Measurements from ENCODE around the gene GLT6D1. TPM values are rescaled to one million over a fixed set of nuclear protein-coding genes. Genes with fewer than 3 reads are reported as not detected.

GLT6D1 gene
- total RNA-seq, 4 donors from 2014 or later: not detected

- Histone ChIP-seq H3K4me1 (no peaks in the 10 kb centered on the region), H3K27ac (no peak overlapping the region), H3K4me3 (no peak overlapping the region), H3K36me3 (no peaks in the 10 kb centered on the region), H3K9me3 (no peaks in the 10 kb centered on the region), H3K27me3 (peaks cover 0 to 55% (median 0%) of the 10 kb centered on the region in 4 donors)
- no peak for DNase-seq
- 67 to 73% methylated on average over 7 of the region's 7 CpGs for WGBS, 2 donors
- TF ChIP-seq CTCF (IDR thresholded peaks at IDR 0.05): no peak
- no peak for TF ChIP-seq POLR2A (IDR thresholded peaks at IDR 0.05)
- intact Hi-C loops (cut with DNase I): no loop called here
These were observed 18.8 kb downstream of the GLT6D1 start for GRCh38 chr9:135620558-135620957.

DNA sequence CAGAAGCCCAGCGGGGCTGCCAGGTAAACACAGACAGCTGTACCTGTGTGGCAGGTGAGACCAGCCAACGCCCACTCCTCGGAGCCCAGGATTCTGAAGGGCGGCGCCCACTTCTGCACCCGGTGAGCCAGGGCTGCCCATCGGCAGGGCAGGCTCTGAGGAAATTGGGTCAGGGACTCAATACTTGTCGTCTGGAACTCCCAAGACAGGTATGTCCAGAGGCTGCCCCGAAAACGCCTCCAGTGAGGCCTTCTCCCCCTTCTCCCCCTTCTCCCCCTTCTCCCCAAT is 19.8 kb downstream of the GLT6D1 start:
- no peaks in the 10 kb centered on the region for H3K9me3 ChIP-seq
- WGBS, 2 donors: 51 to 52% methylated on average over 6 to 9 of the region's 10 CpGs
- H3K27me3 ChIP-seq: peaks cover 0 to 64% (median 0%) of the 10 kb centered on the region in 4 donors
- intact Hi-C loops (cut with DNase I): no loop called here
- no peaks in the 10 kb centered on the region for H3K4me1 ChIP-seq
- DNase-seq: no peak
- no peak overlapping the region for H3K4me3 ChIP-seq
- H3K27ac ChIP-seq: no peak overlapping the region
- no peaks in the 10 kb centered on the region for H3K36me3 ChIP-seq
- TF ChIP-seq CTCF (IDR thresholded peaks at IDR 0.05) (no peak), POLR2A (IDR thresholded peaks at IDR 0.05) (no peak)

DNA sequence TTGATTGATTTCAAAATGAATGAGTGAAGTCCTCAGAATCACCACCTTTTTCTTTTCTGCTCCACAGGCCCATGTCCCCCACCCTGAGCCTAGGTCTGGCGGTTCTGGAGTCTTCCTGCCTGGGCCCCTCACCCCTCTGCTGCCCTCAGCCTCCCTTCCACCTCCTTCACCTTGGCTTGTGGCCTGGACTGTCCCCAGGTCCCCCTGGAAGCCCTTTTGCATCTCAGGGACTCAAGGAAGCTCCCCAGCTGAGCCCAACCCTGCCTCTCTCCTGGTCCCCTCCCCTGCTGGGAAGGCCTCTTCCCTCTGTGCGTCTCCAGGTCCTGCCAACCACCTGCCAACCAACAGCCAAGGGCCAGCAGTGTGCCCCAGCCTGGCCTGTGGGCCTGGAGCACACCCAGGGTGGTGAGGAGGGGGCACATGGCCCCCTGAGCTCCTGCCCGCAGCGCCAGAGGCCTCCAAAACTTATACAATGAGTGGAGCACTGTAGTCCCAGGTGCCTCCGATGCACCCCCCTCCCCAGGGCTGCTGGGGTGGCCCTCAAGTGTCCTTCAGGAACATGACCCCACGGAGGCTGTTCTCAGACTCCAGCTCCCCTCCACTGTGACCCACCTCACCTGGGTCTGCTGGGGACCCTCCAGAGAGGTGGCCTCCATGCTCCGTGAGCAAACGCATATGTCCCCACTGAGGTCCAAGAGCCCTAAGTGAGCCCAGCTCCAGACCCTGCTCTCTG is 20.3 kb downstream of the GLT6D1 start:
- WGBS, 2 donors: 58 to 63% methylated on average over 1 to 3 of the region's 8 CpGs
- no peaks in the 10 kb centered on the region for H3K9me3 ChIP-seq
- H3K27ac ChIP-seq: no peak overlapping the region
- H3K4me1 ChIP-seq: no peaks in the 10 kb centered on the region
- intact Hi-C loops (cut with DNase I): no loop called here
- H3K36me3 ChIP-seq: no peaks in the 10 kb centered on the region
- H3K4me3 ChIP-seq: no peak overlapping the region
- peaks cover 0 to 69% (median 0%) of the 10 kb centered on the region in 4 donors for H3K27me3 ChIP-seq
- no peak for DNase-seq
- TF ChIP-seq POLR2A (IDR thresholded peaks at IDR 0.05) (no peak), CTCF (IDR thresholded peaks at IDR 0.05) (no peak)

- WGBS, 2 donors: 78 to 100% methylated on average over 1 to 5 of the region's 13 CpGs
- DNase-seq: no peak
- TF ChIP-seq CTCF (IDR thresholded peaks at IDR 0.05): no peak
- no peak for TF ChIP-seq POLR2A (IDR thresholded peaks at IDR 0.05)
- intact Hi-C loops (cut with DNase I): no loop called here
- Histone ChIP-seq H3K36me3 (no peaks in the 10 kb centered on the region), H3K4me1 (no peaks in the 10 kb centered on the region), H3K4me3 (no peak overlapping the region), H3K27me3 (peaks cover 0 to 79% (median 0%) of the 10 kb centered on the region in 4 donors), H3K9me3 (no peaks in the 10 kb centered on the region), H3K27ac (no peak overlapping the region)
These were observed 21.3 kb downstream of the GLT6D1 start for GRCh38 chr9:135617991-135618411.

- peaks cover 0 to 84% (median 0%) of the 10 kb centered on the region in 4 donors for H3K27me3 ChIP-seq
These were observed 21.8 kb downstream of the GLT6D1 start for GRCh38 chr9:135617538-135617900.

More at GRCh38 chr9:135617538-135617900, 21.8 kb downstream of the GLT6D1 start:
- H3K4me1 ChIP-seq: no peaks in the 10 kb centered on the region
- TF ChIP-seq POLR2A (IDR thresholded peaks at IDR 0.05) (no peak), CTCF (IDR thresholded peaks at IDR 0.05) (no peak)
- no peak overlapping the region for H3K4me3 ChIP-seq
- WGBS, 2 donors: 88% methylated on average over 3 to 13 of the region's 13 CpGs
- no peaks in the 10 kb centered on the region for H3K9me3 ChIP-seq
- no peak overlapping the region for H3K27ac ChIP-seq
- H3K36me3 ChIP-seq: no peaks in the 10 kb centered on the region
- intact Hi-C loops (cut with DNase I): no loop called here
- no peak for DNase-seq
